Cerebellar cortex (tissue), 1 donor: ENCODE results near the gene GPT2.

Experiments used
- DNase-seq: peaks from one replicate; pipeline ENCODE4 v3.0.0-alpha.2; 2015; ENCODE audit warnings: low spot score

Gene GPT2

DNA sequence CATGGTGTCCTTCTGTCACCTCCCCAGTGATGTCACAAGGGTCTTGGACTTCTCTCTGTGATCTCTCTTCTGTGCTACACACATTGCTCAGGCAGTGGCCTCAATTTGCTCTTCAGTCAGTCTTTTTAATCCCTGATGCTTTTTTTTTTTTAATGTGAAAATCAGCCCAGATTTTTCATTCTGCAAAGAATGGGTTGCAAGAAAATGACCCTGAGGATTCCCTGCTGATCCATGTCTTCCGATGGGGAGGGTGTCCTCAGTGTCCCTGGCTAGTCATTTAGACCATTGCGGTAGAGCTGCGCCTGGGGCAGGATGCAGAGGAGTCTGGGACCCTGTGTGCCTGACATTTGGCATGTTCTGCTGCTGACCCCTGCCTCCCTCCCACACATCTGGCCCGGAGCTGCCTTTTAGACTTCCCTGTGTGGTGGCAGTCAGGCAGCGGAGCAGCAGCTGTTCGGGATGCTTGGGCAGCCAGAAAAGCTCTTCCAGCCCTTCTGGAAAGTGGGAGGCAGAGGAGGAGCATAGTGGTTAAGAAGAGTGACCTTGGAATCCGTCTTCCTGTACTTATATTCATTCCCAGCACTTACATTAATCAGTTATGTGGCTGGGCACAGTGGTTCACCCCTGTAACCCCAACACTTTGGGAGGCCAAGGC lies 12.3 kb downstream of the GPT2 start:
- DNase-seq, result no peak

DNA sequence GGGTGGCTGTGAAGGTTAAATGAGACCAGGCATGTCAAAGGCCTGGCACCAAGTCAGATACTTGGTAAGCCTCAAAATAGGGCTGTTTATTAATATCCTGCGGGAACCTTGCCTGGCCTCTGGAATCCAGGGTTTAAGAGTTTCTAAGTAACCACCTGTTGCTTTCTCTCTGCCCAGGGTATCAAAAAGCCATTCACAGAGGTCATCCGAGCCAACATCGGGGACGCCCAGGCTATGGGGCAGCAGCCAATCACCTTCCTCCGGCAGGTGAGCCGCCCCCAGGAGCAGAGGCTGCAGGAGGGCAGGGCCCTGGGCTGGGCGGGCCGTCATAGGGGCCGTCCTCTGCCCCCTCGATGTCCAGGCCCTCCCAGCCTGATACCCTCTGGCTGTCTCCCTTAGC lies 13.3 kb downstream of the GPT2 start:
- no peak for DNase-seq

DNA sequence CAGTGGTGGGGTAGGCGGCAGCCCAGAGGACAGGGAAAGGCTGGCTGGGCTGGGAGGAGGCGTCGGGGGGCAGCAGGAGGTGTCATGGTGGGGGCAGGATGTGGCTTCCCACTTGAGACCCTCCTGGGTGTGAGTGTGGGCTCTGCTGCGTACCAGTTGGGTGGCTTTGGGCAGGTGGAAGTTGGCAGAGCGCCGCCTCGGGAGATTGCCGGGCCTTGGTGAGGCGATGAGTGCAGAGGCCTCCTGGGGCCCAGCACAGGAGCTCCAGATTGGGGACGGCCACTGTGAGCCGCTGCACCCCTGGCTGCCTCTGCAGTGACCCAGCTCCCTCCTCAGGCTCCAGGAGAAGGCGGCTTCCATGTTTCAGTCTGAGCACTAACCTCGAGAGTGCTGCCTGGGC lies 13.8 kb downstream of the GPT2 start:
- no peak for DNase-seq

DNA sequence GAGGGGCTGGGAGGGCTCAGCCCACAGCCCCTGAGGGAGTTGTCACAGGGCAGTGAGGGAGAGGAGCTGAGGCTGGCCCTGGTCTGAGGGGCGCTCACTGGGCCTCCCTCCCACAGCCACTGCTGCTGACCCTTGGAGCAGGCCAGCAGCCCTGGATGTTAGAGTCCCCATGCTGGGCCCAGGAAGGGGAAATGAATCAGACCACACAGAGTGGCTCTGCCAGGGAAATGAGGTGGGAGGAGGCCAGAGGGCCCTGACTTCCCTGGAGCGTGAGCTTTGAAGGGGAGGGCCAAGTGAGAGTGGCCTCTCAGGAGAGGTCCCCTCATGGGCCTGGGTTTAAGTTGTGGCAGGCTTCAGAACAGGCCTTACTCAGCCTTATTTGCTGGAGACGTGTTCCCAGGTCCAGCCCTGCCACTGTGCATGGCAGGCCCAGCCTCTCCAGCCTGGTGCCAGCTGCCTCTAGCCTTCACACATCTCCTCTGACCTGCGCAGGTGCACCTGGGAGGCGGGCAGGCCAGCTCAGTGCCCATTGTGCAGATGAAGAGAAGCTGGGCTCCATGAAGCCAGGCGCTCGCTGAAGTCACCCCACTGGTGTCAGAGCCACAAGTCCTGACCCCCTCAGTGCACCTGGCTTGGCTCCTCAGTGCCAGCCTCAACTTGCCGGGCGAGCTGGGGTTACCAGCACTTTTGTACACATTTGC lies 15.4 kb downstream of the GPT2 start:
- no peak for DNase-seq

DNA sequence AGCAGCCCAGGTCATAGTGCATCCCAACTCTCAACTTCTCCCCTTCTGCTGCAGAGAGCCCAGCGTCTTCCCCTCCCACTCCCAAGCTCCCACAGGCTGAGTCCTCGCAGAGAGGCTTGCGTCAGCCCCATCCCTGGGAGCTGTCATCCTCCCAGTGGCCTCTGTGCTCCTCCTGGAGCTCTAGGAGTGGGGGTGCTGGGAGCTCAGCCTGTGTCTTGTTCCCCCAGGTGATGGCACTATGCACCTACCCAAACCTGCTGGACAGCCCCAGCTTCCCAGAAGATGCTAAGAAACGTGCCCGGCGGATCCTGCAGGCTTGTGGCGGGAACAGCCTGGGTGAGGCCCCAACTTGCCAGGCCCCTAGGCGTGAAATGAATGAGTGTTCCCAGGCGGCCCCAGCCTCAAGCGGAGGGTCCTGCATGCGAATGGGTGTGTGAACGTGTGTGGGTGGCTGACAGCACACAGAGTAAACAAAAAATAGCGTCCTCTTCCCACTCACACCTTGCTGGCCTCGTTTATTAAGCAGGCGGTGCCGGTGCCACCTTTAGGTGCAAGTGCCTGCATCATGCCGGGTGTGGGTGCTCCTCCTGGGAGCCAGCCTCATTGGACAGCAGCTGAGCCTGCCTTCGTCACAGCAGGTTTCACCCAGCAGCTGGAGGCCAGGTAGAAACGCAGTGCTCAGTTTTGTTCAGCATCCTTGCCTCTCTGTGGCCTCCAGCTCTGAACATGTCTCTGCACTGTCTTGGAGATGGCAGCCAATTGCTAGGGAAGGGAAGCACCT lies 16.5 kb downstream of the GPT2 start:
- DNase-seq, result no peak

DNA sequence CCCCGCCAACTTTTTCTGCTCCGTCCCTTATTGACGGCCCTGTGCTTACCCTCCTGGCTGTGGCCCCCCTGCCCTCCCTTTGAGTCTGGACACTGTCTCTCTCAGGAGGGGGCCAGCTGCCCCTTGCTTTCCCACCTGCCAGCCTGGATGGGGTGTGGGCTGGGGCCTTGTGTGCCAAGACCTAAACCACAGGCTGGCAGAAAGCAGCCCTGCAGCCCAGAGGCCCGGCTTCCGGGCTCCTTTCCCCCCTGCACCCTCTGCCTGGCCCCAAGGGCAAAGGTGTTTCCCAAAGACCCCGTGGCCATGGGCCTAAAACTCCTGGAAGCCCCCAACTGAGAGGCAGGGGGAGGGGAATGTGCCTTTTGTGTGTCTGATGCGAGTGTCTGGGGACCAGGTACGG lies 17.5 kb downstream of the GPT2 start:
- DNase-seq, result no peak

DNA sequence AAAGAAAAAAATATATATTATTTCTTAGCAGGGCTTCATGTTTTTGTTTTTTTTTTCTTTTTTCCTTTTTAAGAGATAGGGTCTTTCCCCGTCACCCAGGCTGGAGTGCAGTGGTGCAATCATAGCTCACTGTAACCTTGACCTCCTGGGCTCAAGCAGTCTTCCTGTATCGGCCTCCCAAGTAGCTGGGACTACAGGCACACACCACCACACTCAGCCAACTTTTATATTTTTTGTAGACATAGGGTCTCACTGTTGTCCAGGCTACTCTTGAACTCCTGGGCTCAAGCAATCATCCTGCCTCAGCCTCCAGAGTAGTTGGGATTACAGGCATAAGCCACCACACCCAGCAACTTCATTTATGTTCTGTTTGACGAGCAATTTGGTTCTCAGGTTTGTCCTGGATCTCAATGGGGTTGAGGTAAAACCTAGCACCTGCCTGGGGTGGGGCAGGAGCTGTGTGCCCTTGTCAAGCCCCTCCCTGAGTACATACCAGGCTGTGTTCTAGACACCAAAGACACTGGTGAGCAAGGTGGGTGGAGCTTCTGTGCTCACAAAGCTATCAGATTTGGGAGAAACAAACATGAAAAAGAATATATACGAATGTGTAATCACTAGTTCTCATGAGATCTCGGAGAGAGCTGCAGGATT lies 19.2 kb downstream of the GPT2 start:
- no peak for DNase-seq

DNA sequence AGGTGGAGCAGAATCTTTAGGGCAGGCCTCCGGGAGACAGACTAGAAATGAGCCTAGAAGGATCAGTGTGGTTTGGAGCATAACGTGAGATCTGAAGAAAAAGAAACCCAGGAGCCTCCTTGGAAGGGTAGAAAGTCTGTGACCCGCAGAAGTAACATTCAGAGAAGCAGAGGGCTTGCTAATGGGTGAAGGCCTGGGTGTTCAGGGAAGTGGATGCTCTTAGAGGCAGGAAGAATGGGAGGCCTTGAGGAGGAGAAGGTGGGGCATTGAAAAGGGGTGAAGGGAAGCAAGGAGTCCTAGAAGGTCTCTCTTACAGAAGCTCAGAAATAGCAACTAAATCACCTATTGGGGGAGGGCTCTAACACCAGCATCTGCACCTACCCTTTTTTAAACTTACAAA lies 20.3 kb downstream of the GPT2 start:
- DNase-seq, result no peak

DNA sequence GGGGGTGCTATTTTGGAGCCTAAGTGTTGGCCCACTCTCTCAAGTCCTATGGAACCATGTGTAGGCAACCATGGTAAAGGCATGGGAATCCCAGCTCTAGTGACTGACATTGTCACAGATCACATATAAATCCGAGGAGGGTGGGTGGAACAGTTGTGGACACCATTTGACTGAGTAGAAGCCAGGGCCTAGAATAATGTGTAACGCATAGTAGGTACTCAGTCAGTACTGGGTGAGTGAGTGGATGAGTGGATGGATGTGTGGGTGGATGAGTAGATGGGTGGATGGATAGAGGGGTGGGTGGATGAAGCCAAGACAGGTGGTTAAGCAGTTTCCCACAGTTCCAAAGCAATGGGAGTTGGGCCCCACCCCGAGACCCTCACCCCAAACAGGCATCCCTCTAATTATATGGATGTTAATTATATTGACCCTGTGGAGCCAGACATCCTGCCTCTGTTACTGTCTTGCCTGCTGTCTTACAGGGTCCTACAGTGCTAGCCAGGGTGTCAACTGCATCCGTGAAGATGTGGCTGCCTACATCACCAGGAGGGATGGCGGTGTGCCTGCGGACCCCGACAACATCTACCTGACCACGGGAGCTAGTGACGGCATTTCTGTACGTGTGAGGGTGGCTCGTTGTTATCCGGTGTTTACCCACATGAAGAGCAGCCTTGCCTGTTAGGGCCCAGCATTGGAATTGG lies 22.3 kb downstream of the GPT2 start:
- no peak for DNase-seq

DNA sequence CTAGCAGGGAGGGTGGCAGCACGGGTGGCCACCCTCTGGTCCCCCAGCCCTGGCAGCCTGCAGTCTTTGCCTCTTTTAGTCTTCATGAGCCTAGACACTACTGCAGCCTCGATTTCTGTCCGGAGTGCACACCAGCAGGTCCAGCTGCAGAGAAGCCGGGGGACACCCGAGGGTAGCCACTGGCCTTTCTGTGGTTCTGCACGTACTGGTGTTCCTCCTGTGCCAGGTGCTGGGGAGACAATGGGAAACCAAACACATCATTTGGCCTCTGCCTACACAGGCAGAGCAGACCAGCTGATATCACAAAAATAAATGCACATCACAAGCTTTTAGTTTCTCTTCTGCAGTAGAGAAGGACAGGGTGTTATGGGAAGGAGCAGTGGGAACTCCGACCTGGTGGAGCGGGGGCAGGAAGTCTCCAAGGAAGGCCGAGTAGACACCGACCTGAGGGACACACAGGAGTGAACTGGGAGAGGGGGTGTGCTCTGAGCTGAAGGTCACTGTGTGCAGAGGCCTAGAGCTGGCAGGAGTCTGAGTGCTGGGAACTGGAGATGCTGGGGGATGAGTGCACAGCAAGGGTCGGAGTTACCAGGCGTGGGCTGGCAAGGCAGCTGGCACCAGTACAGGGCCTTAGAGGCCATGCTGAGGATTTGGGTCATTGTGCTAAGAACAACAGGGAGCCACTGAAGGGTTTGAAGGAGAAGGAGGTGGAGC lies 23.1 kb downstream of the GPT2 start:
- DNase-seq, result no peak

DNA sequence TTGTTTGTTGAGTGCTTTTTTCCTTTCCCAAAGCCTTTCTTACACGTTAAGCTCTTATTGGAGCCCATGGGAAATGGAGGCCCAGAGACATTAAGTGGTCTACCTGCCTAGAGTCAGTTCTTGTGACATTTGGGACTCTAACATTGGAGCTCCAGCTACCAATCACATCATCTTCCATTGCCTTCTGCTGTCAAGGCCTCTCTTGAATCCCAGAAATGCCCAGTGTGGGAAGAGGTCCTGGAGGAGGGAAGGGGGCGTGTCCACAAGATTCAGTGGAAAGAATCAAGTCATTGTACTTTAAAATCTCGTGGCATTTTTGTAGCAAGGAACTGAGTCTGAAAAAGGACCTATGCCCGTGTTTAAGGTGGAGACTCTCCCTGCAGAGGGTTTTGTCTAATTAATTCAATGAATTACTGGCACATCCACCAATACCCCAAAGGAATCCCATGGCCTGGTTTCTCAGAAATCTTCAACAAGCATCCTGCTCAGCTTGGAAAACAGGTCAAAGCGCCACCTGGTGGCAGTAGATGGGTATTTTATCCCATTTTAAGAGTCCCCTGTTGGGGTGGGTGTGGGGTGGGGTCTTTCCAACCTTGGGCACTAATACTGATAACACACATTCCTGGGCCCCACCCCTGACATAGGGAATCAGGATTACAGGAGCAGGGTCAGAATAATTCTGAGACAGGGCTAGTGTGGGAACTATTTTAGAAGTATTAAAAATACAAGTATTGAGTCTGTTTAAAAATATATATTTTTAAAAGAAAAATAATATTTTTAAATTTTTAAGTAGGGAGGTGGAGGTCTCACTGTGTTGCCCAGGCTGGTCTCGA lies 24.6 kb downstream of the GPT2 start:
- DNase-seq, result peak; percentile 78

DNA sequence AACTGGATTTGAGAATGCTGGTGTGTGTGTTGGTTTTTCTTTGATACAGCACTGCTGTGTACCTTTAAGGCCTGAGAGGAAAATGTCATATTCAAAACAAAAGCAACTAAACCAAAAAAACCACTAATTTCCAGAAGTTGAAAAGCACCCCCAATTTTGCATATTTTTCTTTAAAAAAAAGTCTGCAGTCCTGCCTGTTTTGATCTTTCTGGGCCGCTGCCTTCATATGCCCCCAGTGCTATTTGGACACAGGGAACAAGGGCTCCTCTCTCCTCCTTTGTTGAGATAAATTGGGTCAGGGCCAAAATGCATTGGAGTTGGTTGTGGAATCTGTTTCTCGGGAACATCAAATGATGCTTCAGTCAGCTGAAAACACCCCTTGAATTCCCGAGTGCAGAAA lies 26.9 kb downstream of the GPT2 start:
- DNase-seq, result peak; percentile 21

DNA sequence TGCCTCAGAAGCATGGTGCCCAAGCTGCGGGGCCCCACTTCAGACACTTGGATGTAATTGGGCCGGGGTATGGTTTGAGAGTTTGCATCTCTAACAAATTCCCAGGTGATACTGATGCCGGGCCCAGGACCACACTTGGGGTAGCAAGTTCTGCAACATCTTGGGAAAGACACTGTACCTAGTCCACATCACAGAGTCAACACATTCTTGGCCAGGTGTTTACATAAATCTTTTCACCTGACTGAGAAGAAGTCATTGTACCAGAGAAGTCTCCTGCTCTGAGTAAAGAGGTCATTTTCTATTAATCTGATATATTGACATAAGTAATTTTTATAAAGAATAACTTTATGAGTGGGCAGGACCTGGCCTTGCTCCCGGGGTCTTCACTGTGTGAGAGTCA lies 27.5 kb downstream of the GPT2 start:
- no peak for DNase-seq

DNA sequence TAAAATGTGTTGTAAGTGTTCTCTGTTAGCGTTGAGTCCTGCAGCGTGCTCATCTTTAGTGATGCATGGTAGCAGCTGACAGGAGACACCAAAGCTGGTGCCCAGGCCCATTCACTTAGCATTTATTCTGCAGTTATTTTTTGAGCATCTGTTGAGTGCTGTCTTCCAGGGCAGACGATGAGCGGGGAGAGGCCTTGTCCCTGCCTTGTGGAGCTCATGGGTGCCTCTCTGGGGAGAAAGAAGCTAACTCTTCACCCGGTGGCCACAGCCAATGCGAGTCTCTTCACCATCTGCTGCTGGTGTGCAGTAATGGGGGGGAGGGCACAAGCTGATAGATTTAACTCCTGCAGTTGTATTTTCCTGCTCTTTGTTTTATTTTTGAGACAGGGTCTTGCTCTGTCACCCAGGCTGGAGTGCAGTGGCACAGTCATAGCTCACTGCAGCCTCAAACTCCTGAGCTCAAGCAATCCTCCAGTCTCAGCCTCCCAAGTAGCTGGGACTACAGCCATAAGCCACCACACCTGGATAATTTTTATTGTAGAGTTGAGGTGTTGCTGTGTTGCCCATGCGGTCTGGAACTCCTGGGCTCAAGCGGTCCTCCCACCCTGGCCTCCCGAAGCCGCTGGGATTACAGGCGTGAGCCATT lies 30.5 kb downstream of the GPT2 start:
- no peak for DNase-seq

DNA sequence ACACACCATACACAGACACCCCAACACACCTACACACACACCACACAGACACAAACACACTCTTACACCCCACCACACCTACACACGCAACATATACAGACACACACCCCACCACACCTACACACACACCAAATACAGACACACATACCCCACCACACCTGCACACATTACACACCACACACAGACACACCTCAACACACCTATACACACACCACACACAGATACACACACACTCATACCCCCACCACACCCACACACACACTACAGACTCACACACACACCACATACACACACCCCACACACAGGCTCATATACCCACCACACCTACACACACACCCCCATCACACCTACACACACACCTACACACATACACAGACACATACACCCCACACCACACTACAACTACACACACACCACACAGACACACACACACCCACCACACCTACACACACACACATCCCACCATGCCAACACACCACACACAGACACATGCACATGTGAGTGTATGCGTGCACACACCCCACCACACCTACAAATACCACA lies 31.4 kb downstream of the GPT2 start:
- no peak for DNase-seq

DNA sequence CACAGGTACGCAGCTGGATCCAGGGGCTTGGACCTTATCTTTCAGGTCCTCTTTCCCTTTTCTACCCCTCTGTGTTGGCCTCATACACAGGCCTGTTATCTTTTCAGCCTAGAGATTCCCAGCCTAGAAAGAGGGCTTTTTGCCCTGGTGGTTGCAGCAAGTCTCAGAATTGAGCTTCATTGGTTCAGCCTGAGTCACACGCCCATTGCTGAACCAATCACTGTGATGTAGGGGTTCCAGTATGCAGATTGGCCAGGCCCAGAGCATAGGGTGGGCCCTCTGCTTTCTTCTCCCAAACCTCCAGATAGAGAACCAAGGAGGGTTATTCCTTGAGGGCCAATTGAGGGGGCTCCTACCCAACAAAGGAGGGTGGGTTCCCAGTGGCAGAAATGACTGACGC lies 32.8 kb downstream of the GPT2 start:
- no peak for DNase-seq

DNA sequence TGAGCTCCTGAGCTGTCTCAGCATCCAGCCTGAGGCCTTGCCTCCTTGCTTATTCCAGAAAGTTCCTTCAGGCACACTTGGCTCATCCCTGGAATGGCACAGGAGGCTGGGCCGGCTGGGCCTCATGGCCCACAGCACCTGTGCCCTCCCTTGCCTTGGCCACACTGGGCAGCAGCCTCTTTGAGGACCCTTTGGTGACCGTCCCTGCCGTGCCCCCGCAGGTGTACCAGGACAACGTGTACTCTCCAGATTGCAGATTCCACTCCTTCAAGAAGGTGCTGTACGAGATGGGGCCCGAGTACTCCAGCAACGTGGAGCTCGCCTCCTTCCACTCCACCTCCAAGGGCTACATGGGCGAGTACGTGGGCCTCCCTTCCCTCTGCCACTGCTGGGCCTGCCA lies 34.2 kb downstream of the GPT2 start:
- DNase-seq, result no peak

DNA sequence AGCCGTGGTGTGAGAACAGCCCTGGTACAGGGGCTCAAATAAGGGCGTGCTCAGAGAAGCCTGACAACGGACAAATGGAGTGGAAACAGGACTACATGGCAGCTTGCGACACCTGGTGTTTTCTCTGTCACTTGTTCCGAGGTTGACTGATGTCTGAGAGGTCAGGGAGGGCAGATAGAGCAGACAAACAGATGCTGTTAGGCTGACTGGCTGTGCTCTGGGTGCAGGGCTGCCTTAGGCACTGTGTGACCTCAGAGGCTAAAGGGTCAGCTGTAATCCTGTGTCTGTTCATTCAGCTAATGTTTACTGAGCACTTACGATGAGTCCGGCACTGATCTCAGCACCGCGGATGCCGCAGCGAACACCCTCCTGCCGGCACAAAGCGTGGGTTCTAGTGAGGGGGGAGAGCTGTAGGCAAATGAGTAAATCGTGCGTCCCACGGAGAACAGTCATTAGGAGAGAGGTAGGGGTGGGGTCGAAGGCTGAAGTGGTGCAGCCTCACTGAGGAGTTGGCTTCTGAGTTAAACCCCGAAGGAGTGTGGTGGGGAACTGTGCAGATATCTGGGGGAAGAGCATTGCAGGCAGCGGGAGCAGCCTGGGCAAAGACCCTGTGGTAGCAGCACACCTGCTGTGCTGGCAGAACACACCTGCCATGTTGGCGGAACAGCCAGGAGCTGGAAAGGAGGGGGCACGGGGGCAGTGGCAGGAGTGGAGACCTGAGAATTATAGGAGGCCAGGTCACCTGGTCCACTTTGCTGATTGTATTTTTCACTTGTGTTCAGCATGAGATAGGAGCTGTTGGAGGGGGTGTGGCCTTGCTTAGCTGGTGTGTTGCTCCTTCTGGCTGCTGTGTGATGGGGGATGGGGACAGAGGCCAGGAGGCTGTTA lies 35.0 kb downstream of the GPT2 start:
- DNase-seq, result no peak
